ENCODE measurements around the gene FSTL1.

The FSTL1 gene

GRCh38 chr3:120424976-120425570 lies 25.7 kb downstream of the FSTL1 start:
- Histone ChIP-seq H3K27me3 (ENCODE audit: low read depth) (no peaks in the 10 kb centered on the region), H3K4me3 (no peak overlapping the region), H3K4me1 (no peaks in the 10 kb centered on the region), H3K9me3 (no peaks in the 10 kb centered on the region), H3K36me3 (replicated peaks) (no peaks in the 10 kb centered on the region)
- DNase-seq (ENCODE audit: low spot score in 2 of 2), result no peak
- in situ Hi-C loops (cut with MboI; ENCODE audit: low sequenced_read_pairs), result loop anchor here (25.0 kb wide), 1 partner anchor 538 kb away; no protein-coding TSS in a partner anchor

- no peaks in the 10 kb centered on the region for H3K36me3 ChIP-seq (replicated peaks)
- H3K27me3 ChIP-seq (ENCODE audit: low read depth), result no peaks in the 10 kb centered on the region
- no peak for DNase-seq (ENCODE audit: low spot score in 2 of 2)
- H3K9me3 ChIP-seq, result no peaks in the 10 kb centered on the region
- in situ Hi-C loops (cut with MboI; ENCODE audit: low sequenced_read_pairs), result loop anchor here (25.0 kb wide), 1 partner anchor 537 kb away; no protein-coding TSS in a partner anchor
- H3K4me3 ChIP-seq, result no peak overlapping the region
- H3K4me1 ChIP-seq, result no peaks in the 10 kb centered on the region
Measured at GRCh38 chr3:120424506-120424905, 26.3 kb downstream of the FSTL1 start.

GRCh38 chr3:120423432-120423831 lies 27.4 kb downstream of the FSTL1 start:
- Histone ChIP-seq H3K4me1 (no peaks in the 10 kb centered on the region), H3K4me3 (no peak overlapping the region), H3K9me3 (no peaks in the 10 kb centered on the region), H3K36me3 (replicated peaks) (no peaks in the 10 kb centered on the region), H3K27me3 (ENCODE audit: low read depth) (no peaks in the 10 kb centered on the region)
- in situ Hi-C loops (cut with MboI; ENCODE audit: low sequenced_read_pairs), result loop anchor here (25.0 kb wide), 1 partner anchor 536 kb away; no protein-coding TSS in a partner anchor
- no peak for DNase-seq (ENCODE audit: low spot score in 2 of 2)

- no peaks in the 10 kb centered on the region for H3K27me3 ChIP-seq (ENCODE audit: low read depth)
- no peak overlapping the region for H3K4me3 ChIP-seq
- no peaks in the 10 kb centered on the region for H3K36me3 ChIP-seq (replicated peaks)
- DNase-seq (ENCODE audit: low spot score in 2 of 2), result no peak
- in situ Hi-C loops (cut with MboI; ENCODE audit: low sequenced_read_pairs), result loop anchor here (25.0 kb wide), 1 partner anchor 535 kb away; no protein-coding TSS in a partner anchor
- H3K4me1 ChIP-seq, result peaks cover 10% of the 10 kb centered on the region
- no peaks in the 10 kb centered on the region for H3K9me3 ChIP-seq
Measured at GRCh38 chr3:120421926-120422325, 28.9 kb downstream of the FSTL1 start.

GRCh38 chr3:120420928-120421551 lies 29.8 kb downstream of the FSTL1 start:
- in situ Hi-C loops (cut with MboI; ENCODE audit: low sequenced_read_pairs), result loop anchor here (25.0 kb wide), 1 partner anchor 534 kb away; no protein-coding TSS in a partner anchor
- H3K9me3 ChIP-seq, result no peaks in the 10 kb centered on the region
- DNase-seq (ENCODE audit: low spot score in 2 of 2), result no peak
- H3K4me3 ChIP-seq, result no peak overlapping the region
- H3K27me3 ChIP-seq (ENCODE audit: low read depth), result no peaks in the 10 kb centered on the region
- H3K36me3 ChIP-seq (replicated peaks), result no peaks in the 10 kb centered on the region
- H3K4me1 ChIP-seq, result peaks cover 11% of the 10 kb centered on the region

GRCh38 chr3:120420360-120420759 lies 30.4 kb downstream of the FSTL1 start:
- no peak overlapping the region for H3K4me3 ChIP-seq
- H3K4me1 ChIP-seq, result peaks cover 11% of the 10 kb centered on the region
- no peaks in the 10 kb centered on the region for H3K27me3 ChIP-seq (ENCODE audit: low read depth)
- DNase-seq (ENCODE audit: low spot score in 2 of 2), result no peak
- in situ Hi-C loops (cut with MboI; ENCODE audit: low sequenced_read_pairs), result loop anchor here (25.0 kb wide), 1 partner anchor 533 kb away; no protein-coding TSS in a partner anchor
- H3K9me3 ChIP-seq, result no peaks in the 10 kb centered on the region
- no peaks in the 10 kb centered on the region for H3K36me3 ChIP-seq (replicated peaks)

- H3K9me3 ChIP-seq, result no peaks in the 10 kb centered on the region
- H3K4me1 ChIP-seq, result peaks cover 11% of the 10 kb centered on the region
- no peak overlapping the region for H3K4me3 ChIP-seq
- in situ Hi-C loops (cut with MboI; ENCODE audit: low sequenced_read_pairs), result loop anchor here (25.0 kb wide), 1 partner anchor 532 kb away; no protein-coding TSS in a partner anchor
- DNase-seq (ENCODE audit: low spot score in 2 of 2), result no peak
- no peaks in the 10 kb centered on the region for H3K36me3 ChIP-seq (replicated peaks)
- H3K27me3 ChIP-seq (ENCODE audit: low read depth), result no peaks in the 10 kb centered on the region
Measured at GRCh38 chr3:120419797-120420196, 31.0 kb downstream of the FSTL1 start.

- Histone ChIP-seq H3K36me3 (replicated peaks) (no peaks in the 10 kb centered on the region), H3K4me3 (no peak overlapping the region), H3K27me3 (ENCODE audit: low read depth) (no peaks in the 10 kb centered on the region), H3K9me3 (no peaks in the 10 kb centered on the region), H3K4me1 (peaks cover 11% of the 10 kb centered on the region)
- in situ Hi-C loops (cut with MboI; ENCODE audit: low sequenced_read_pairs), result loop anchor here (25.0 kb wide), 1 partner anchor 532 kb away; no protein-coding TSS in a partner anchor
- DNase-seq (ENCODE audit: low spot score in 2 of 2), result peak; percentile 38 to 51
Measured at GRCh38 chr3:120418866-120419490, 31.8 kb downstream of the FSTL1 start.

- no peak for DNase-seq (ENCODE audit: low spot score in 2 of 2)
- Histone ChIP-seq H3K27me3 (ENCODE audit: low read depth) (no peaks in the 10 kb centered on the region), H3K9me3 (no peaks in the 10 kb centered on the region), H3K4me1 (peaks cover 11% of the 10 kb centered on the region), H3K4me3 (no peak overlapping the region), H3K36me3 (replicated peaks) (no peaks in the 10 kb centered on the region)
- in situ Hi-C loops (cut with MboI; ENCODE audit: low sequenced_read_pairs), result loop anchor here (25.0 kb wide), 1 partner anchor 531 kb away; no protein-coding TSS in a partner anchor
Measured at GRCh38 chr3:120418446-120418845, 32.3 kb downstream of the FSTL1 start.

- H3K9me3 ChIP-seq, result no peaks in the 10 kb centered on the region
- in situ Hi-C loops (cut with MboI; ENCODE audit: low sequenced_read_pairs), result loop anchor here (25.0 kb wide), 1 partner anchor 530 kb away; no protein-coding TSS in a partner anchor
- H3K36me3 ChIP-seq (replicated peaks), result no peaks in the 10 kb centered on the region
- DNase-seq (ENCODE audit: low spot score in 2 of 2), result peak; percentile 95 to 98
- peaks cover 11% of the 10 kb centered on the region for H3K4me1 ChIP-seq
- no peaks in the 10 kb centered on the region for H3K27me3 ChIP-seq (ENCODE audit: low read depth)
- H3K4me3 ChIP-seq, result 0 out of 2 replicates have a peak overlapping the region, but pooled peaks have one; percentile 1
Measured at GRCh38 chr3:120417272-120417911, 33.4 kb downstream of the FSTL1 start.

- no peaks in the 10 kb centered on the region for H3K27me3 ChIP-seq (ENCODE audit: low read depth)
- in situ Hi-C loops (cut with MboI; ENCODE audit: low sequenced_read_pairs), result loop anchor here (25.0 kb wide), 1 partner anchor 530 kb away; no protein-coding TSS in a partner anchor
- H3K4me1 ChIP-seq, result peaks cover 11% of the 10 kb centered on the region
- DNase-seq (ENCODE audit: low spot score in 2 of 2), result no peak
- no peak overlapping the region for H3K4me3 ChIP-seq
- no peaks in the 10 kb centered on the region for H3K9me3 ChIP-seq
- peaks cover under 1% of the 10 kb centered on the region; the same call in 1 of the 2 replicates for H3K36me3 ChIP-seq (replicated peaks)
Measured at GRCh38 chr3:120416868-120417267, 33.9 kb downstream of the FSTL1 start.

GRCh38 chr3:120415756-120416155 lies 35.0 kb downstream of the FSTL1 start:
- H3K4me3 ChIP-seq, result no peak overlapping the region
- no peaks in the 10 kb centered on the region for H3K9me3 ChIP-seq
- no peak for DNase-seq (ENCODE audit: low spot score in 2 of 2)
- in situ Hi-C loops (cut with MboI; ENCODE audit: low sequenced_read_pairs), result loop anchor here (25.0 kb wide), 1 partner anchor 528 kb away; no protein-coding TSS in a partner anchor
- peaks cover 10% of the 10 kb centered on the region; the same call in 1 of the 2 replicates for H3K36me3 ChIP-seq (replicated peaks)
- peaks cover 11% of the 10 kb centered on the region for H3K4me1 ChIP-seq
- H3K27me3 ChIP-seq (ENCODE audit: low read depth), result no peaks in the 10 kb centered on the region

- no peaks in the 10 kb centered on the region for H3K27me3 ChIP-seq (ENCODE audit: low read depth)
- in situ Hi-C loops (cut with MboI; ENCODE audit: low sequenced_read_pairs), result loop anchor here (25.0 kb wide), 1 partner anchor 523 kb away; no protein-coding TSS in a partner anchor
- H3K4me3 ChIP-seq, result no peak overlapping the region
- no peaks in the 10 kb centered on the region for H3K9me3 ChIP-seq
- DNase-seq (ENCODE audit: low spot score in 2 of 2), result no peak
- no peaks in the 10 kb centered on the region for H3K4me1 ChIP-seq
- peaks cover 40% of the 10 kb centered on the region for H3K36me3 ChIP-seq (replicated peaks)
Measured at GRCh38 chr3:120410541-120410940, 40.3 kb downstream of the FSTL1 start.

Measured in HAP-1 (cell line).